CD4-positive, alpha-beta memory T cell (primary cell): Measurements from ENCODE around the gene UTS2R. TPM values are rescaled to one million over a fixed set of nuclear protein-coding genes. Genes with fewer than 3 reads are reported as not detected.
"Not testable (repeated sequence)": the region's sequence is repeated elsewhere in the genome, so short reads cannot be mapped to it uniquely, and the experiment has no call there.

ENCODE experiments used
- CTCF ChIA-PET: fragments of 350-600 bp; sonication (Branson Sonifier 250); formaldehyde crosslinking; loops from one replicate; lab custom pipeline; 2021; ENCODE audit warnings: inconsistent platforms; ENCODE audit not compliant: partially characterized antibody; lab: Charles Lee
- POLR2A ChIA-PET: fragments of 350-600 bp; sonication (Branson Sonifier 250); formaldehyde crosslinking; loops from one replicate; lab custom pipeline; 2021; ENCODE audit not compliant: partially characterized antibody; lab: Charles Lee
- DNase-seq, 5 donors: peaks; one replicate each; pipeline versions ENCODE4 v3.0.0 to v3.0.0-alpha.2; 2020 to 2022; ENCODE audit warnings: mixed read lengths in 1 of 5
- H3K27ac ChIP-seq: one replicate; pipeline ENCODE4 v1.7.0; 2013; ENCODE audit warnings: low read depth, low read length
- H3K27me3 ChIP-seq: 2 replicates; pipeline ENCODE4 v1.7.0; 2013; ENCODE audit warnings: mild to moderate bottlenecking, low read length, moderate library complexity; ENCODE audit not compliant: insufficient read depth
- H3K36me3 ChIP-seq: 2 replicates; pipeline ENCODE4 v1.7.0; 2013; ENCODE audit warnings: mild to moderate bottlenecking, low read length, moderate library complexity; ENCODE audit not compliant: insufficient read depth
- H3K4me1 ChIP-seq: 2 replicates; pipeline ENCODE4 v1.7.0; 2013; ENCODE audit warnings: mild to moderate bottlenecking, low read length, moderate library complexity; ENCODE audit not compliant: insufficient read depth
- H3K4me3 ChIP-seq, 2 donors: one replicate each; pipeline ENCODE4 v1.7.0; 2013; ENCODE audit warnings: low read length in 2 of 2, mild to moderate bottlenecking in 1 of 2
- H3K9me3 ChIP-seq, 2 donors: one replicate each; pipeline ENCODE4 v1.7.0; 2013; ENCODE audit warnings: low read length in 2 of 2, control low read depth in 1 of 2; ENCODE audit not compliant: control insufficient read depth in 1 of 2
- H3K27ac Mint-ChIP-seq, 7 donors: one replicate each; pipeline ENCODE4 v1.8.0; 2020 to 2021; ENCODE audit warnings: mixed read lengths in 7 of 7, mild to moderate bottlenecking in 6 of 7, inconsistent platforms in 3 of 7, moderate library complexity in 3 of 7
- H3K27me3 Mint-ChIP-seq, 2 donors: one replicate each; pipeline ENCODE4 v1.8.0; 2020 to 2021; ENCODE audit warnings: mixed read lengths in 2 of 2
- H3K36me3 Mint-ChIP-seq, 2 donors: one replicate each; pipeline ENCODE4 v1.8.0; 2020 to 2021; ENCODE audit warnings: mixed read lengths in 2 of 2, inconsistent platforms in 1 of 2, mild to moderate bottlenecking in 1 of 2
- H3K4me1 Mint-ChIP-seq, 4 donors: one replicate each; pipeline ENCODE4 v1.8.0; 2020 to 2021; ENCODE audit warnings: mixed read lengths in 4 of 4, mild to moderate bottlenecking in 1 of 4
- H3K4me3 Mint-ChIP-seq, 8 donors: one replicate each; pipeline ENCODE4 v1.8.0; 2020 to 2021; ENCODE audit warnings: mixed read lengths in 8 of 8, mild to moderate bottlenecking in 7 of 8, moderate library complexity in 6 of 8, inconsistent platforms in 3 of 8
- H3K9me3 Mint-ChIP-seq, 8 donors: one replicate each; pipeline ENCODE4 v1.8.0; 2020 to 2021; ENCODE audit warnings: mixed read lengths in 8 of 8, mild to moderate bottlenecking in 5 of 8, inconsistent platforms in 3 of 8, moderate library complexity in 1 of 8
- intact Hi-C: fragments of 100-400 bp; cut with micrococcal nuclease; formaldehyde crosslinking; loops from one replicate; pipeline ENCODE4 v1.15.1; 2023
- polyA plus RNA-seq, 2 donors: library from polyadenylated mRNA; unstranded; fragments of 300-500 nt; fragmentation: Illumina TruSeq; gene quantifications; one replicate each; pipeline ENCODE4 v1.2.3, GENCODE V29; 2021
- total RNA-seq, 2 experiments: library from RNA; stranded (reverse); gene quantifications; one replicate each; pipeline ENCODE4 v1.2.3, GENCODE V29; 2021

UTS2R gene
- total and polyA plus RNA-seq, 4 experiments from 2014 or later = not detected

DNA sequence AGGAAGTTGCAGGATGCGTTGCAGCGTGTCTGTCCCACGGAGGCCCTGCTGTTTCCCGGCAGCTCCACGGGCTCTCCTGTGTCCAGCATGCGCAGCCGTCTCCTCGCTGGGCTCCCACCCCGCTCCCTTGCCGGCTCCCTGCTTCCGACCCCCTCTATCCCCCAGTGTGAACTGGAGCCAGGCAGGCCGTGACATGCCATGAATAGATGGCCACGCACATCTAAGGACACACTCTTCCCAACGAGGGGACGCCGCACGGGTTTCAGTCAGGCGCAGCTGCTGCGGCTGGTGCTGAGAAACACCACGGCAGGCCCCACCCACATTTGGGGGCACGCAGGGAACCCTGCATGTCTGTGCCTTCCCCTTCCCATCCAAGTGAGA is 37.4 kb downstream of the UTS2R start:
- H3K27ac Mint-ChIP-seq = peak overlapping the region in 1 of 7 donors; percentile 29

GRCh38 chr17:82410014-82410716 is 38.6 kb downstream of the UTS2R start:
- ChIA-PET POLR2A (interaction anchor here (1.9 kb wide), 1 partner anchor 112 kb away, joined by 5 read pairs; no protein-coding TSS in a partner anchor), CTCF (interaction anchor here (1.1 to 1.8 kb wide), 3 partner anchors 9 to 59 kb away, joined by 3 to 4 read pairs (median 4); no protein-coding TSS in a partner anchor)
- no peaks in the 10 kb centered on the region for H3K9me3 ChIP-seq
- no peaks in the 10 kb centered on the region for H3K27me3 Mint-ChIP-seq
- H3K27ac Mint-ChIP-seq = no peak overlapping the region
- H3K27me3 ChIP-seq = no peaks in the 10 kb centered on the region
- H3K4me3 Mint-ChIP-seq = no peak overlapping the region
- no peak for DNase-seq
- H3K4me1 ChIP-seq = peaks cover 9% of the 10 kb centered on the region
- peaks cover 6 to 17% (median 9%) of the 10 kb centered on the region in 4 donors for H3K4me1 Mint-ChIP-seq
- no peak overlapping the region for H3K4me3 ChIP-seq
- H3K36me3 ChIP-seq = no peaks in the 10 kb centered on the region
- intact Hi-C loops = loop anchor here (5.0 to 10.0 kb wide), 3 partner anchors 173 to 375 kb away; partner anchors contain the start of genes DCXR and RAC3
- peaks cover 21 to 24% of the 10 kb centered on the region in 2 donors for H3K36me3 Mint-ChIP-seq
- no peaks in the 10 kb centered on the region for H3K9me3 Mint-ChIP-seq
- no peak overlapping the region for H3K27ac ChIP-seq

More for the DNA sequence above, 37.4 kb downstream of the UTS2R start:
- Histone ChIP-seq H3K27ac (no peak overlapping the region), H3K27me3 (no peaks in the 10 kb centered on the region), H3K4me3 (no peak overlapping the region), H3K4me1 (no peaks in the 10 kb centered on the region), H3K9me3 (no peaks in the 10 kb centered on the region), H3K36me3 (no peaks in the 10 kb centered on the region)
- H3K27me3 Mint-ChIP-seq = no peaks in the 10 kb centered on the region
- POLR2A ChIA-PET = no interaction called here
- DNase-seq = no peak
- CTCF ChIA-PET = interaction anchor here (1.8 kb wide), 1 partner anchor 16 kb away, joined by 3 read pairs; no protein-coding TSS in a partner anchor
- H3K9me3 Mint-ChIP-seq = no peaks in the 10 kb centered on the region
- intact Hi-C loops = no loop called here
- peaks cover 19 to 24% of the 10 kb centered on the region in 2 donors for H3K36me3 Mint-ChIP-seq
- H3K4me3 Mint-ChIP-seq = no peak overlapping the region
- peaks cover 0 to 5% (median under 1%) of the 10 kb centered on the region in 4 donors for H3K4me1 Mint-ChIP-seq

- peaks cover 9% of the 10 kb centered on the region for H3K4me1 ChIP-seq
- Mint-ChIP-seq H3K36me3 (peaks cover 19 to 21% of the 10 kb centered on the region in 2 donors), H3K4me1 (peaks cover 8 to 23% (median 11%) of the 10 kb centered on the region in 4 donors), H3K9me3 (no peaks in the 10 kb centered on the region), H3K27me3 (no peaks in the 10 kb centered on the region), H3K27ac (no peak overlapping the region), H3K4me3 (no peak overlapping the region)
- intact Hi-C loops = loop anchor here (5.0 to 10.0 kb wide), 3 partner anchors 174 to 377 kb away; partner anchors contain the start of genes DCXR and RAC3
- no peaks in the 10 kb centered on the region for H3K27me3 ChIP-seq
- no peak overlapping the region for H3K4me3 ChIP-seq
- CTCF ChIA-PET = interaction anchor here (0.7 to 6.4 kb wide), 2 partner anchors 60 to 167 kb away, joined by 3 to 52 read pairs; no protein-coding TSS in a partner anchor
- DNase-seq = no peak
- H3K9me3 ChIP-seq = no peaks in the 10 kb centered on the region
- POLR2A ChIA-PET = no interaction called here
- H3K36me3 ChIP-seq = no peaks in the 10 kb centered on the region
- no peak overlapping the region for H3K27ac ChIP-seq
These were observed 40.0 kb downstream of the UTS2R start for GRCh38 chr17:82411396-82412053.

GRCh38 chr17:82412081-82412480 is 40.5 kb downstream of the UTS2R start:
- H3K9me3 Mint-ChIP-seq, H3K36me3 ChIP-seq, POLR2A ChIA-PET, H3K27me3 ChIP-seq, H3K4me1 ChIP-seq, H3K27me3 Mint-ChIP-seq, H3K9me3 ChIP-seq, DNase-seq, H3K4me3 ChIP-seq, H3K27ac ChIP-seq, H3K27ac Mint-ChIP-seq, H3K4me3 Mint-ChIP-seq: not testable (repeated sequence)
- intact Hi-C loops = loop anchor here (5.0 to 10.0 kb wide), 3 partner anchors 175 to 377 kb away; partner anchors contain the start of genes DCXR and RAC3
- Mint-ChIP-seq H3K36me3 (peaks cover 19 to 21% of the 10 kb centered on the region in 2 donors), H3K4me1 (peaks cover 8 to 23% (median 11%) of the 10 kb centered on the region in 4 donors)
- CTCF ChIA-PET = interaction anchor here (6.4 kb wide), 1 partner anchor 61 kb away, joined by 52 read pairs; no protein-coding TSS in a partner anchor

DNA sequence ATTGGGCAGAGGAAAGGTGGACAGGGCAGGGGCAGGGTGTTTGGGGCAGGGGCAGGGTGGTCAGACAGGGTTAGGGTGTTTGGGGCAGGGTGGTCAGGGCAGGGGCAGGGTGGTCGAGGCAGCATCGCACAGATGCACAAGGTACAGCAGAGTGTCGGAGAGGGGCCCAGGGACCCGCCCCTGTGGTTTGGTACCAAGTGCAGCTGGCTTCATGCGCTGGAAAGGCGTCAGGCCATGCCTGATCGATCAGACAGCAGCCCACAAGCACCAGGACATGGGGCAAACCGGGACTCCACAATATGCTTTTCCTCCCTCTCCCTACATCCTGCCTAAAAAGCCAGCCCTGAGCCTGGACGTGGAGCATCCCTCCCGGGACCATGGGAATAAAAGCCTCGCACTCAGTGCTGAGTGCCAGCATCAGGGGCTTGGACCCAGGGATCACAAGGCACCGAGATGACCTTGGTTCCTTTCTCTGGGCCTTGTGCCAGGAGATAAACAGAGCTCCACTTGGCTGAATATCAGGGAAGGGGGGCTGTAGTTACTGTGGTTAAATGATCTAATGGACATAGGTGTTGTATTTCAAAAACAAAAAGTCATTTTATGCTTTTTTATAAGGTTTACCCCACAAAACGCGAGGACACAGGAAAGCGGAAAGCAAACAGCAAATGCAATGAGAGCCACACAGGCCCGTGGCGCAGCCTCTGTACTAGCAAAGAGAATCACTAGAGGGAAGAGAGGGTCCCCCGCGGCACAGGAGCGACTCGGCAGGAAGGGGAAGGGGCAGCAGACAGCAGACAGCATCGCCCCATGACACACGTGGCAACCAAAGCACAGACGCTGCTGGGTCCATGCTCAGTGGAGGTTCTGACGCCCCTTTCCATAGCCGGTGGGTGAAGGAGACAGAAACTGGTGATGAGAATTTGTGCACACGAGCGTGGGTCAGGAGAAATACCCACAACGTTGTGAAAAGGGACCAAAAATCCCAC is 41.3 kb downstream of the UTS2R start:
- CTCF ChIA-PET = interaction anchor here (6.4 kb wide), 1 partner anchor 61 kb away, joined by 52 read pairs; no protein-coding TSS in a partner anchor
- peak overlapping the region in 1 of 7 donors; percentile 71 for H3K27ac Mint-ChIP-seq
- Histone ChIP-seq H3K27ac (no peak overlapping the region), H3K9me3 (no peaks in the 10 kb centered on the region), H3K4me3 (no peak overlapping the region), H3K36me3 (no peaks in the 10 kb centered on the region), H3K27me3 (no peaks in the 10 kb centered on the region), H3K4me1 (peaks cover 13% of the 10 kb centered on the region)
- H3K27me3 Mint-ChIP-seq = no peaks in the 10 kb centered on the region
- no peak overlapping the region for H3K4me3 Mint-ChIP-seq
- H3K9me3 Mint-ChIP-seq = no peaks in the 10 kb centered on the region
- no peak for DNase-seq
- POLR2A ChIA-PET = no interaction called here
- peaks cover 13 to 14% of the 10 kb centered on the region in 2 donors for H3K36me3 Mint-ChIP-seq
- peaks cover 11 to 27% (median 14%) of the 10 kb centered on the region in 4 donors for H3K4me1 Mint-ChIP-seq
- intact Hi-C loops = loop anchor here (5.0 to 10.0 kb wide), 3 partner anchors 176 to 378 kb away; partner anchors contain the start of genes DCXR and RAC3

DNA sequence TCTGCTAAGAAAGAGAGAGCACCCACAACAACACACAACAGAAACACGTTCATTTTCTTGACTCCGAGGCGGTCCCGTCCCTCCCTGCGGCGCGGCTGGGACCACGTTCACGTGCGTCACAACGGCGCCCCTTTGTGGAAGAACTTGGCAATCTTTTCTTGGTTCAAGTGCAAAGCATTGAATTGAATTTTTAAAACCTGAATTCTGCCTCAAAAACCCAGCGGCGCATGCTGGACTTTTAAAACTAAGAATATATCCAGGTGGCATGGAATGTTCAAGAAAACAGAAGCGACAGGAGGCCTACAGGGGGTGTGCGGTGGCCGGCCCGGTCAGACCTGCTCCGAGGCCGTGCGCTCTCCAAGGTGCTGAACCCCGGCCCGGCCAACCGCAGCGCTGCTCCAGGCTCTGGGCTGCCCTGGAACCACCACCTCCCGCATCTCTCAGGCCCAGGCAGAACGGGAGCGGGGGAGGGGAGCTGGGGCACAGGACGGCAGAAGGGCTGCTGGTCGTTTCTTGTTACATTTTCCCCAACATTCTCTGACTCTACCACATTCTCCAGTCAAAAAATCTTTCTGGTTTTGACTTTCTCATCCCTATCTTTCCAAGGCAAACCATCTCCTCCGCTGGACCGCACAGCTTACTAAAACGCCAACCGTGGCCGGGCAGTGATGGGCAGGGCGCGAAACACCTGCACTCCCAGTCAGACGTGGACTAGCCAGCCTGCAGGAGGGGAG is 43.1 kb downstream of the UTS2R start:
- intact Hi-C loops = loop anchor here (1.0 to 10.0 kb wide), 5 partner anchors 63 to 380 kb away; partner anchors contain the start of genes DCXR and RAC3
- no peak overlapping the region for H3K4me3 ChIP-seq
- H3K36me3 Mint-ChIP-seq = peaks cover 7 to 8% of the 10 kb centered on the region in 2 donors
- no peaks in the 10 kb centered on the region for H3K36me3 ChIP-seq
- H3K9me3 ChIP-seq = no peaks in the 10 kb centered on the region
- H3K4me1 Mint-ChIP-seq = peaks cover 17 to 33% (median 22%) of the 10 kb centered on the region in 4 donors
- no peaks in the 10 kb centered on the region for H3K27me3 Mint-ChIP-seq
- ChIA-PET POLR2A (interaction anchor here (0.6 to 1.4 kb wide), 2 partner anchors 159 to 391 kb away, joined by 3 read pairs; partner anchors contain the start of genes CENPX and LRRC45), CTCF (interaction anchor here (0.8 to 6.4 kb wide), 5 partner anchors 20 to 177 kb away, joined by 3 to 52 read pairs (median 5); no protein-coding TSS in a partner anchor)
- H3K27ac Mint-ChIP-seq = peak overlapping the region in 4 of 7 donors; percentile 3 to 66 (median 40)
- H3K4me3 Mint-ChIP-seq = peak overlapping the region in 2 of 8 donors; percentile 51 to 62
- no peaks in the 10 kb centered on the region for H3K9me3 Mint-ChIP-seq
- H3K27ac ChIP-seq = no peak overlapping the region
- peak; percentile 71 to 73 (median 72) for DNase-seq
- H3K27me3 ChIP-seq = no peaks in the 10 kb centered on the region
- peaks cover 25% of the 10 kb centered on the region for H3K4me1 ChIP-seq
